Effector memory CD4-positive, alpha-beta T cell (primary cell): ENCODE data around the gene CSNK1D.
"Not testable (repeated sequence)": the region's sequence is repeated elsewhere in the genome, so short reads cannot be mapped to it uniquely, and the experiment has no call there.

Source experiments
- DNase-seq, 3 donors: peaks; one replicate each; pipeline ENCODE4 v3.0.0-alpha.2; 2020
- H3K27ac ChIP-seq: 2 replicates; pipeline ENCODE4 v1.7.0; 2013; ENCODE audit warnings: mild to moderate bottlenecking, low read length, moderate library complexity; ENCODE audit not compliant: insufficient read depth, poor library complexity, severe bottlenecking
- H3K27me3 ChIP-seq: replicated peaks from 2 replicates; pipeline ENCODE4 v1.7.0; 2013; ENCODE audit warnings: mild to moderate bottlenecking, low read length; ENCODE audit not compliant: insufficient read depth, control insufficient read depth, poor library complexity, severe bottlenecking
- H3K36me3 ChIP-seq: 2 replicates; pipeline ENCODE4 v1.7.0; 2013; ENCODE audit warnings: mild to moderate bottlenecking, low read length, moderate library complexity; ENCODE audit not compliant: control insufficient read depth, insufficient read depth
- H3K4me1 ChIP-seq: 2 replicates; pipeline ENCODE4 v1.7.0; 2013; ENCODE audit warnings: low read length, mild to moderate bottlenecking; ENCODE audit not compliant: control insufficient read depth, insufficient read depth, poor library complexity, severe bottlenecking
- H3K4me3 ChIP-seq: 2 replicates; pipeline ENCODE4 v1.7.0; 2013; ENCODE audit warnings: low read length, low read depth, mild to moderate bottlenecking; ENCODE audit not compliant: insufficient read depth, poor library complexity, severe bottlenecking
- H3K9me3 ChIP-seq: 2 replicates; pipeline ENCODE4 v1.7.0; 2013; ENCODE audit warnings: mild to moderate bottlenecking, low read length, moderate library complexity; ENCODE audit not compliant: control insufficient read depth

Gene CSNK1D

GRCh38 chr17:82271401-82271800, 2.1 kb downstream of the CSNK1D start:
- Histone ChIP-seq H3K9me3 (no peaks in the 10 kb centered on the region), H3K27ac (no peak overlapping the region), H3K36me3 (peaks cover 24% of the 10 kb centered on the region), H3K27me3 (no peaks in the 10 kb centered on the region), H3K4me1 (peaks cover 42% of the 10 kb centered on the region), H3K4me3 (no peak overlapping the region)
- DNase-seq = no peak

GRCh38 chr17:82270651-82271050, 2.8 kb downstream of the CSNK1D start:
- no peak for DNase-seq
- H3K4me3 ChIP-seq = no peak overlapping the region
- no peaks in the 10 kb centered on the region for H3K27me3 ChIP-seq
- H3K9me3 ChIP-seq = no peaks in the 10 kb centered on the region
- peaks cover 32% of the 10 kb centered on the region for H3K36me3 ChIP-seq
- H3K4me1 ChIP-seq = peaks cover 42% of the 10 kb centered on the region
- H3K27ac ChIP-seq = peak overlapping the region; percentile 16

DNA sequence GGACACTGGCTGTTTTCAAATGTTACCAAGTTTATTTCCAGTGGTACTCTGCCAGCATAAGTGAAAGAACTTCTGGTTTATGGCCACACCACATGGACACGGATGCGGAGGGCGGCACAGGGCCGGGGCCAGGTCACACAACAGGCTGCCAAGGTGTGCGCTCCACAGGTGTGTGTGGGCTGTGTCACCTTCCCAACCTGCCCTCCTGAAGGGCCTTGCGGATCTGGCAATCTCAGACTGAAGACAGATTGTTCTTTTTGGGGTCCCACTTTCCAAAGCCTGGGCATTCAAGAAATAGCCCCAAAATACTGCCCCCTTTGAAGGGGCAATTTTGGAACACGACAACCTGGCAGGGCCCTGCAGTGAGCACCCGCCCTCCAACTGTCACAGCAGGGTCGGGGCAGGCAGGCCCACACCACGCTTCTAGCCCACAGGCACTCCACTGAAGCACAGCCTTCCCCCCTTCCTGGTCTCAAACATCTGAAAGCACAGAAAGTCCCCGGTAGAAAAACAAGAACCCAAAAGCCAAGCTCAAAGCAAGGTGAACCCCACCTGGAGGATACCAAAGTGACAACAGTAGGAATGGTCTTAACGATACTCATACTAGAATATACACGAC, 3.5 kb downstream of the CSNK1D start:
- no peak for DNase-seq
- H3K4me1 ChIP-seq = peaks cover 42% of the 10 kb centered on the region
- no peaks in the 10 kb centered on the region for H3K9me3 ChIP-seq
- H3K27ac ChIP-seq = peak overlapping the region; percentile 16
- H3K36me3 ChIP-seq = peaks cover 38% of the 10 kb centered on the region
- H3K27me3 ChIP-seq = no peaks in the 10 kb centered on the region
- H3K4me3 ChIP-seq = no peak overlapping the region

- Histone ChIP-seq H3K4me3 (no peak overlapping the region), H3K4me1 (peaks cover 42% of the 10 kb centered on the region), H3K9me3 (no peaks in the 10 kb centered on the region), H3K36me3 (peaks cover 45% of the 10 kb centered on the region), H3K27me3 (no peaks in the 10 kb centered on the region), H3K27ac (no peak overlapping the region)
- no peak for DNase-seq
Observed at GRCh38 chr17:82269138-82269881, 4.2 kb downstream of the CSNK1D start.

DNA sequence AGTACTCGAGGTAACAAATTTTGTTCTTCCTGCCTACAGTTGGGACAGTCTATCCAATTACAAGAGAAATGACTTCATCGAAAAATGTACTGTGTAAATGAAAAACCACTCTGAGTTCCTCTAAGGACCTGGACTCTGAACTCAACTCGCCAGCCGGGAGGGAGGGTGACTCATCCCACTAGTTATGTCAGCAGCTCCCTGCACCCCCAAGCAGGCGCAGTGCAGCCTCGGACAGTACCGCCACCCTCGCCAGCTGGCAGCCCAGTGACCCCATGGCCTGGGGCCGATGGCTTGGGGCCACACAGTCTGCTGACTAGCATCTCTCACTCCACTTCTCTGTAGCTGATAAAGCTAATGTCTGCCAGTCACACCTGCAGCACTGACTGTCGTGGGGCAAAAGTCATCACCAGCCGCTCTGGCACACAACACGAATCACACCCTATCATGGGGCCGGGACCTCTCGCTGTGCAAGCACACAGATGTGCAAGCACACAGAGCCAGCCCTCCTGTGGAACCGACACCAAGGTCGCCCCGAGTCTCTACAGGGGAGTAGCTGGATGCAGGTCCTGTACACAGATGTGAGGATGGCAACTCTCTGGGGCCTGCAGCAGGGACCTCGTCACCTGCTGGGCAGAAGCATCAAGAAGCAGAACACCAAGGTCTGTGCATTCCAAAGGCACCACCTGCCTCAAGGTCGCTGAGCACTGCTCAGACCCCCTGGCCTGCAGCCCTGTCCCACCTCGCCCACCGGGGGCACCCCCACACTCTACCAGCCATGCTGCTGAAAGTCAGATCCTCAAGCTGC, 5.7 kb downstream of the CSNK1D start:
- peaks cover 60% of the 10 kb centered on the region for H3K36me3 ChIP-seq
- H3K27me3 ChIP-seq = no peaks in the 10 kb centered on the region
- H3K27ac ChIP-seq = peak overlapping the region; percentile 12
- H3K4me1 ChIP-seq = peaks cover 36% of the 10 kb centered on the region
- no peaks in the 10 kb centered on the region for H3K9me3 ChIP-seq
- H3K4me3 ChIP-seq = no peak overlapping the region
- DNase-seq = peak in 1 of 3 donors; percentile 21

DNA sequence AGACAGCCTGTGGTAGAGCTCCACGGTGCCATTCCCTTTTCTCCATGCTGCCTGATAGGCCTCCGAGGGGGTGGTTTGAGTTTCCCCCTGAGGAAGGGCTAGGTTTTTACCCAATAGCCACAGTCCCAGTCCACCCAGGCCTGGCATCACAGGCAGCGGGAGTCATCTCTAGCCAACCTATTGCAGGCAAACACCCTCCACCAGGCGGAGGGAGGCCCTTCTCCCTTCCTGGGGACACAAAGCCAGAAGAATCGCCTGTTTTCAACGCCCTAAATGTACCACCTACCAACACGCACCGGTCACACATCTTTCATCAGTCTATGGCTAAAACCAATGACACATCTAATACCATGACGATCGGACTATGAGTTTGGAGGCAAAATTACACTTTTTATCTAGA, 7.4 kb downstream of the CSNK1D start:
- H3K36me3 ChIP-seq = peaks cover 72% of the 10 kb centered on the region
- no peak overlapping the region for H3K27ac ChIP-seq

GRCh38 chr17:82263641-82264040, 9.9 kb downstream of the CSNK1D start:
- H3K27ac ChIP-seq = no peak overlapping the region
- no peaks in the 10 kb centered on the region for H3K27me3 ChIP-seq
- no peak overlapping the region for H3K4me3 ChIP-seq
- peaks cover 9% of the 10 kb centered on the region for H3K4me1 ChIP-seq
- no peak for DNase-seq
- H3K9me3 ChIP-seq = no peaks in the 10 kb centered on the region
- H3K36me3 ChIP-seq = peaks cover 74% of the 10 kb centered on the region

More for the DNA sequence above, 7.4 kb downstream of the CSNK1D start:
- H3K9me3 ChIP-seq = no peaks in the 10 kb centered on the region
- no peak overlapping the region for H3K4me3 ChIP-seq
- DNase-seq = no peak
- H3K4me1 ChIP-seq = peaks cover 23% of the 10 kb centered on the region
- no peaks in the 10 kb centered on the region for H3K27me3 ChIP-seq

DNA sequence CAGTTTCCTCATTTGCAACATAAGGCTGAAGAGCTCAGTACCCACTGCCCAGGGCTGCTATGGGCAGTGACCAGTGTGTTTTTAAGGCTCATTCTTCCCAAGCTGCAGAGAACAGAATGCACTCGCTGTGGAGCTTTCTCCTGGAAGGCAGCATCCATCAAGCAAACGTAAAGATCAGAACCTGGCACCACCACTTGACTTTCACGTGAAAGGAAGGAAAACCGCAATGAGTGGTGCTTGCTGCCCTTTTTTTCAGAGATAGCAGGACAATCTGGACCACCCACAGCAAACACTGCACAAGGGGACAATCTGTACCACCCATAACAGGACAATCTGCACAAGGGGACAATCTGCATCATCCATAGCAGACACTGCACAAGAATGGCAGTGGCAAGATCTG, 11.2 kb downstream of the CSNK1D start:
- Histone ChIP-seq H3K36me3 (peaks cover 73% of the 10 kb centered on the region), H3K27me3 (no peaks in the 10 kb centered on the region), H3K4me3 (no peak overlapping the region), H3K27ac (no peak overlapping the region), H3K4me1 (no peaks in the 10 kb centered on the region), H3K9me3 (no peaks in the 10 kb centered on the region)
- no peak for DNase-seq

GRCh38 chr17:82259972-82260961, 13.2 kb downstream of the CSNK1D start:
- not testable (repeated sequence) for DNase-seq, H3K27ac ChIP-seq, H3K4me1 ChIP-seq, H3K27me3 ChIP-seq, H3K9me3 ChIP-seq, H3K4me3 ChIP-seq
- H3K36me3 ChIP-seq = peaks cover 69% of the 10 kb centered on the region
